SK-N-SH (cell line): ENCODE results near the gene ODAD3.

ENCODE experiments used
- EP300 ChIP-seq, 2 experiments: IDR thresholded peaks; 2 replicates each; pipeline versions ENCODE4 v1.4.0 to v1.6.1; 2012; ENCODE audit warnings: borderline replicate concordance in 1 of 2, low read depth in 1 of 2, low read length in 1 of 2
- FOXJ3 ChIP-seq: sonication (generic); formaldehyde crosslinking; IDR thresholded peaks from 2 replicates; pipeline ENCODE4 v1.5.1; 2020; ENCODE audit warnings: mild to moderate bottlenecking, missing genetic modification reagents
- TF ChIP-seq, protein P1 (sequence below): fragments of 200-600 bp; sonication (generic); IDR thresholded peaks from 2 replicates; pipeline ENCODE4 v1.6.1; 2017; ENCODE audit warnings: antibody characterized with exemption, mild to moderate bottlenecking, moderate library complexity

DNA sequence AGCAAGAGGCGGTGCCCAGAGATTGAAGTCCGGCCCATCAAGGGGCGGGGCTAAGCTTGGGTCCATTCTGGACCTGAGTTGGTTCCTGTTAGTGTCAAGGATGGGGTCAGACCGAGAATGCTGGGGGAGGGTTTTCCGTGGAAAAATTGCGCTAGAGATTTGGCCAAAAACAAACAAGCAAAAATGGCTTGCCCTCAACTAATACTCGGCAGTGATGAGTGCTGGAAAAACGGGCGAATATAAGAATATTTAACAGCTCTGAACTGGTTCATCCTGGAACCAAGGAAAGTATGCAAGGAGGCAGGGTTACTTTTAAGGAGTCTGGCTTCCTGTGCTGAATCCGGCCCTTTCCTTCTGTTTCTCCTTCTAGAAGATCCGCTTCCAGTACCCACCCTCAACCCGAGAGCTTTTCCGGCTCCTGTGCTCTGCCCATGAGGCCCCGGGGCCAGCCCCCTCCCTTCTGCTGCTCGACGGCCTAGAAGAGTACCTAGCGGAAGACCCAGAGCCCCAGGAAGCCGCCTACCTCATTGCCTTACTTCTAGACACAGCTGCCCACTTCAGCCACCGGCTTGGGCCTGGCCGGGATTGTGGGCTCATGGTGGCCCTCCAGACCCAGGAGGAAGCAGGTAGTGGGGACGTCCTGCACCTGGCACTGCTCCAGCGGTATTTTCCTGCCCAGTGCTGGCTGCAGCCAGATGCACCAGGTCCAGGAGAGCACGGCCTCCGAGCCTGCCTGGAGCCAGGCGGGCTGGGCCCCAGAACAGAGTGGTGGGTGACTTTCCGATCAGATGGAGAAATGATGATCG, 59.6 kb downstream of the ODAD3 start:
- TF ChIP-seq, protein P1, sequence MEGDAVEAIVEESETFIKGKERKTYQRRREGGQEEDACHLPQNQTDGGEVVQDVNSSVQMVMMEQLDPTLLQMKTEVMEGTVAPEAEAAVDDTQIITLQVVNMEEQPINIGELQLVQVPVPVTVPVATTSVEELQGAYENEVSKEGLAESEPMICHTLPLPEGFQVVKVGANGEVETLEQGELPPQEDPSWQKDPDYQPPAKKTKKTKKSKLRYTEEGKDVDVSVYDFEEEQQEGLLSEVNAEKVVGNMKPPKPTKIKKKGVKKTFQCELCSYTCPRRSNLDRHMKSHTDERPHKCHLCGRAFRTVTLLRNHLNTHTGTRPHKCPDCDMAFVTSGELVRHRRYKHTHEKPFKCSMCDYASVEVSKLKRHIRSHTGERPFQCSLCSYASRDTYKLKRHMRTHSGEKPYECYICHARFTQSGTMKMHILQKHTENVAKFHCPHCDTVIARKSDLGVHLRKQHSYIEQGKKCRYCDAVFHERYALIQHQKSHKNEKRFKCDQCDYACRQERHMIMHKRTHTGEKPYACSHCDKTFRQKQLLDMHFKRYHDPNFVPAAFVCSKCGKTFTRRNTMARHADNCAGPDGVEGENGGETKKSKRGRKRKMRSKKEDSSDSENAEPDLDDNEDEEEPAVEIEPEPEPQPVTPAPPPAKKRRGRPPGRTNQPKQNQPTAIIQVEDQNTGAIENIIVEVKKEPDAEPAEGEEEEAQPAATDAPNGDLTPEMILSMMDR, result no peak
- TF ChIP-seq FOXJ3 (CRISPR knock-in tag) (no peak), EP300 (IDR thresholded peaks at IDR 0.05; ENCODE audit: borderline replicate concordance in 1 of 2, low read depth in 1 of 2, low read length in 1 of 2) (peak in 1 of 2 experiments; percentile 28; a peak in 1 of 4 replicates)
